ENCODE data around the gene AP2A1. TPM values are rescaled to one million over a fixed set of nuclear protein-coding genes. Genes with fewer than 3 reads are reported as not detected.

AP2A1 gene
- total and polyA plus RNA-seq, 9 of the 15 experiments (the other 6 are each of a cell fraction or from before 2014, with no cell fraction given): 0.55 to 150 (median 31.9) TPM

- TF ChIP-seq ZBTB5 (IDR thresholded peaks at IDR 0.05) (no peak), E2F1 (CRISPR knock-in tag; IDR thresholded peaks at IDR 0.05) (0 out of 2 replicates have a peak, but pooled peaks have one; percentile 57), TOE1 (IDR thresholded peaks at IDR 0.05; ENCODE audit: borderline replicate concordance) (no peak), TOE1 (CRISPR knock-in tag; IDR thresholded peaks at IDR 0.05; ENCODE audit: borderline replicate concordance, low read depth) (no peak), MYC (IDR thresholded peaks at IDR 0.05; ENCODE audit: low read depth, low read length) (peak; percentile 33; the same call in 1 of the 2 replicates), MYC (CRISPR knock-in tag; IDR thresholded peaks at IDR 0.05; ENCODE audit: borderline replicate concordance, low read depth) (no peak), GABPB2 (CRISPR knock-in tag; conservative IDR thresholded peaks at IDR 0.05) (no peak), ZNF280B (CRISPR knock-in tag; IDR thresholded peaks at IDR 0.05) (no peak), ETV5 (CRISPR knock-in tag; IDR thresholded peaks at IDR 0.05; ENCODE audit: low read depth) (no peak), HDAC2 (IDR thresholded peaks at IDR 0.05) (no peak), KLF10 (CRISPR knock-in tag; IDR thresholded peaks at IDR 0.05) (no peak), ATF1 (CRISPR knock-in tag; IDR thresholded peaks at IDR 0.05) (no peak), ATF1 (tag; IDR thresholded peaks at IDR 0.05) (peak; percentile 26; the same call in 1 of the 2 replicates), SMC3 (conservative IDR thresholded peaks at IDR 0.05; ENCODE audit: insufficient read depth, low read depth, low read length) (0 out of 2 replicates have a peak, but pooled peaks have one; percentile 6)
- TF ChIP-seq, protein P1, sequence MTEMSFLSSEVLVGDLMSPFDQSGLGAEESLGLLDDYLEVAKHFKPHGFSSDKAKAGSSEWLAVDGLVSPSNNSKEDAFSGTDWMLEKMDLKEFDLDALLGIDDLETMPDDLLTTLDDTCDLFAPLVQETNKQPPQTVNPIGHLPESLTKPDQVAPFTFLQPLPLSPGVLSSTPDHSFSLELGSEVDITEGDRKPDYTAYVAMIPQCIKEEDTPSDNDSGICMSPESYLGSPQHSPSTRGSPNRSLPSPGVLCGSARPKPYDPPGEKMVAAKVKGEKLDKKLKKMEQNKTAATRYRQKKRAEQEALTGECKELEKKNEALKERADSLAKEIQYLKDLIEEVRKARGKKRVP (CRISPR knock-in tag; IDR thresholded peaks at IDR 0.05): no peak
- TF ChIP-seq, protein P2, sequence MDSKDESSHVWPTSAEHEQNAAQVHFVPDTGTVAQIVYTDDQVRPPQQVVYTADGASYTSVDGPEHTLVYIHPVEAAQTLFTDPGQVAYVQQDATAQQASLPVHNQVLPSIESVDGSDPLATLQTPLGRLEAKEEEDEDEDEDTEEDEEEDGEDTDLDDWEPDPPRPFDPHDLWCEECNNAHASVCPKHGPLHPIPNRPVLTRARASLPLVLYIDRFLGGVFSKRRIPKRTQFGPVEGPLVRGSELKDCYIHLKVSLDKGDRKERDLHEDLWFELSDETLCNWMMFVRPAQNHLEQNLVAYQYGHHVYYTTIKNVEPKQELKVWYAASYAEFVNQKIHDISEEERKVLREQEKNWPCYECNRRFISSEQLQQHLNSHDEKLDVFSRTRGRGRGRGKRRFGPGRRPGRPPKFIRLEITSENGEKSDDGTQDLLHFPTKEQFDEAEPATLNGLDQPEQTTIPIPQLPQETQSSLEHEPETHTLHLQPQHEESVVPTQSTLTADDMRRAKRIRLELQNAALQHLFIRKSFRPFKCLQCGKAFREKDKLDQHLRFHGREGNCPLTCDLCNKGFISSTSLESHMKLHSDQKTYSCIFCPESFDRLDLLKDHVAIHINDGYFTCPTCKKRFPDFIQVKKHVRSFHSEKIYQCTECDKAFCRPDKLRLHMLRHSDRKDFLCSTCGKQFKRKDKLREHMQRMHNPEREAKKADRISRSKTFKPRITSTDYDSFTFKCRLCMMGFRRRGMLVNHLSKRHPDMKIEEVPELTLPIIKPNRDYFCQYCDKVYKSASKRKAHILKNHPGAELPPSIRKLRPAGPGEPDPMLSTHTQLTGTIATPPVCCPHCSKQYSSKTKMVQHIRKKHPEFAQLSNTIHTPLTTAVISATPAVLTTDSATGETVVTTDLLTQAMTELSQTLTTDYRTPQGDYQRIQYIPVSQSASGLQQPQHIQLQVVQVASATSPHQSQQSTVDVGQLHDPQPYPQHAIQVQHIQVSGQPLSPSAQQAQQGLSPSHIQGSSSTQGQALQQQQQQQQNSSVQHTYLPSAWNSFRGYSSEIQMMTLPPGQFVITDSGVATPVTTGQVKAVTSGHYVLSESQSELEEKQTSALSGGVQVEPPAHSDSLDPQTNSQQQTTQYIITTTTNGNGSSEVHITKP (IDR thresholded peaks at IDR 0.05; ENCODE audit: partially characterized antibody): no peak
Measured at GRCh38 chr19:49746206-49746958, 20.4 kb upstream of the AP2A1 start (continued).
